Measurements from ENCODE around the gene SEL1L3.

Gene SEL1L3

GRCh38 chr4:25845841-25846653 lies 16.7 kb downstream of the SEL1L3 start:
- DNase-seq = no peak

- DNase-seq = no peak
Measured at GRCh38 chr4:25844961-25845712, 17.7 kb downstream of the SEL1L3 start.

- no peak for DNase-seq
Measured at GRCh38 chr4:25843340-25844097, 19.3 kb downstream of the SEL1L3 start.

GRCh38 chr4:25842229-25842845 lies 20.5 kb downstream of the SEL1L3 start:
- no peak for DNase-seq

GRCh38 chr4:25839687-25840086 lies 23.1 kb downstream of the SEL1L3 start:
- no peak for DNase-seq

GRCh38 chr4:25839233-25839632 lies 23.6 kb downstream of the SEL1L3 start:
- DNase-seq = no peak

GRCh38 chr4:25838526-25838925 lies 24.3 kb downstream of the SEL1L3 start:
- DNase-seq = no peak

- peak; percentile 25 for DNase-seq
Measured at GRCh38 chr4:25837107-25837506, 25.7 kb downstream of the SEL1L3 start.

- DNase-seq = no peak
Measured at GRCh38 chr4:25835384-25835783, 27.4 kb downstream of the SEL1L3 start.

- DNase-seq = no peak
Measured at GRCh38 chr4:25834411-25835107, 28.2 kb downstream of the SEL1L3 start.

- DNase-seq = no peak
Measured at GRCh38 chr4:25830548-25830947, 32.2 kb downstream of the SEL1L3 start.

- DNase-seq = no peak
Measured at GRCh38 chr4:25827897-25828296, 34.9 kb downstream of the SEL1L3 start.

GRCh38 chr4:25827373-25827772 lies 35.4 kb downstream of the SEL1L3 start:
- DNase-seq = no peak

- DNase-seq = no peak
Measured at GRCh38 chr4:25826074-25826752, 36.6 kb downstream of the SEL1L3 start.

GRCh38 chr4:25823632-25824031 lies 39.2 kb downstream of the SEL1L3 start:
- no peak for DNase-seq

- DNase-seq = no peak
Measured at GRCh38 chr4:25821899-25822298, 40.9 kb downstream of the SEL1L3 start.

GRCh38 chr4:25821267-25821666 lies 41.5 kb downstream of the SEL1L3 start:
- no peak for DNase-seq

GRCh38 chr4:25818876-25819275 lies 43.9 kb downstream of the SEL1L3 start:
- DNase-seq = peak; percentile 50

GRCh38 chr4:25818371-25818871 lies 44.4 kb downstream of the SEL1L3 start:
- no peak for DNase-seq

GRCh38 chr4:25817059-25817681 lies 45.6 kb downstream of the SEL1L3 start:
- DNase-seq = no peak

GRCh38 chr4:25816591-25817058 lies 46.2 kb downstream of the SEL1L3 start:
- DNase-seq = no peak

All from NCI-H1694 treated with DMSO at 0.1 percent for 48 hours (cell line).